ENCODE measurements around the gene CHST15. TPM values are rescaled to one million over a fixed set of nuclear protein-coding genes. Genes with fewer than 3 reads are reported as not detected.
A peak's percentile ranks its signal among the peaks of the same experiment; 100 is the strongest.

CHST15 gene
- total and polyA plus RNA-seq, 2 of the 13 experiments (the other 11 are each of a cell fraction or from before 2014, with no cell fraction given), result 1.4 to 94.7 TPM

DNA sequence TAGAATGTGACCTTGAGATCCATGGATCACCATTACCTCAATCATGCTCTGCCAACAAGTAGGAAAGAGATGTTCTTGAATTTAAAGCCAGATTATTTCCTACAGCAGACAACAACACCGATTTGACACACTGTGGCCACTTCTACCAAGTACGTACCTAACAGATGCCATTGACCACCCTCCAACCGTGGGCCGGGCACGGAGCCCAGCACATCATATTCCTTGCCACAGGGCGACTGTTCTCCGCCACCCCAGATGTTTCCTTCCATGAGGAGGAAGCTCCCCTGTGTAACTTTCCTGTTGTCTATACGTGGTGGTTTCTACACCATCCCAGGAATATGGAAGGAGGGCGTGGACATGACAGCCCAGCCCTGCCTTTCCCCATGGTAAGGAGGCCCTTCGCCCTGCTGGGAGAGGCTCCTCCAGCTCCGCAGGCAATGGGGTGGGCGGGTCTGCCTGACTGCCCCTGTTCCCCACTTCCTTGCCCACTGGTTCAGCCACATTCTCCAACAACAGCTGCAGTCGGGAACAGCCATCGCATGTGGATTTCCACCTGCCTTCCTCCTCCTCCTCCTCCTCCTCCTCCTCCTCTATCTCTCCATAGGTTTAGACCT, 7.2 kb downstream of the CHST15 start:
- no peak for ATAC-seq
- intact Hi-C loops (cut with micrococcal nuclease; ENCODE audit: unreplicated experiment) (no loop called here), in situ Hi-C loops (cut with HindIII; ENCODE audit: extremely low pct_ligation_motif_present, low pct_unique_long_range_greater_than_20kb) (no loop called here)
- Histone ChIP-seq H3K4me3 (replicated peaks in 1 of 3; ENCODE audit: insufficient read depth in 1 of 3, low read depth in 2 of 3, low read length in 3 of 3) (peak overlapping the region in 1 of 3 experiments; percentile 28; a peak in 1 of 6 replicates), H3K36me3 (replicated peaks in 1 of 2; ENCODE audit: control insufficient read depth in 1 of 2, insufficient read depth in 2 of 2, low read length in 2 of 2) (peaks cover 13 to 55% of the 10 kb centered on the region in 2 experiments), H3K79me2 (ENCODE audit: insufficient read depth, low read length) (peaks cover 100% of the 10 kb centered on the region), H3K4me1 (ENCODE audit: insufficient read depth, low read length) (peaks cover 82% of the 10 kb centered on the region), H3K4me2 (ENCODE audit: low read depth, low read length) (peak overlapping the region; percentile 49; the same call in 1 of the 2 replicates), H3K9ac (ENCODE audit: insufficient read depth, low read depth, low read length) (0 out of 2 replicates have a peak overlapping the region, but pooled peaks have one; percentile 2), H3K9me3 (ENCODE audit: low read length) (no peaks in the 10 kb centered on the region), H3K27ac (ENCODE audit: extremely low read length, insufficient read depth, low read length) (no peak overlapping the region), H4K20me1 (ENCODE audit: insufficient read depth, low read length) (peaks cover 98% of the 10 kb centered on the region), H3K27me3 (ENCODE audit: control insufficient read depth in 1 of 2, insufficient read depth in 2 of 2, low read length in 2 of 2) (no peaks in the 10 kb centered on the region), H2AFZ (ENCODE audit: low read length) (no peak overlapping the region)
- 96% methylated on average over 14 of the region's 14 CpGs for WGBS (ENCODE audit: low lambda C conversion rate)
- no peak for FAIRE-seq
- CTCF ChIA-PET (ENCODE audit: low intra/inter-chr PET ratio, low total read pairs), result no interaction called here
- no peak for DNase-seq (ENCODE audit: low spot score)
- POLR2A ChIA-PET, result no interaction called here
- no TSS peak for BruUV-seq (replicated peaks)
- no peak for TF ChIP-seq MEF2D (CRISPR knock-in tag; IDR thresholded peaks at IDR 0.05)
- TF ChIP-seq ZNF512B (CRISPR knock-in tag; IDR thresholded peaks at IDR 0.05; ENCODE audit: borderline replicate concordance), result no peak
- TF ChIP-seq TAF1 (CRISPR knock-in tag; IDR thresholded peaks at IDR 0.05), result no peak
- TF ChIP-seq ZNF687 (CRISPR knock-in tag; IDR thresholded peaks at IDR 0.05), result peak; percentile 38
- TF ChIP-seq ZBTB38 (CRISPR knock-in tag; IDR thresholded peaks at IDR 0.05), result peak; percentile 62
- TF ChIP-seq TAF15 (IDR thresholded peaks at IDR 0.05; ENCODE audit: low read depth, low read length, poor library complexity, severe bottlenecking), result no peak

Data from HepG2 (cell line).